ENCODE results near the gene TMSB4X. TPM values are rescaled to one million over a fixed set of nuclear protein-coding genes. Genes with fewer than 3 reads are reported as not detected.

The TMSB4X gene
- total and polyA plus RNA-seq, 2 of the 13 experiments (the other 11 are each of a cell fraction or from before 2014, with no cell fraction given), result 10.5 to 29.6 TPM

GRCh38 chrX:12955882-12956703 is 18.8 kb upstream of the TMSB4X start (continued):
- TF ChIP-seq, protein P1, sequence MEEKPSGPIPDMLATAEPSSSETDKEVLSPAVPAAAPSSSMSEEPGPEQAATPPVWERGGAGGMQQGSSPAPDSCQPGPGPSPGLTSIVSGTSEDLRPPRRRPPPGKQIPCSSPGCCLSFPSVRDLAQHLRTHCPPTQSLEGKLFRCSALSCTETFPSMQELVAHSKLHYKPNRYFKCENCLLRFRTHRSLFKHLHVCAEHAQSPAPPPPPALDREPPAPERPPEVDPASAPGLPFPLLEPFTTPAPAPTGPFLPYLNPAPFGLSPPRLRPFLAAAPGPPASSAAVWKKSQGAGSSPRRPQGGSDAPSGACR (CRISPR knock-in tag; IDR thresholded peaks at IDR 0.05), result 0 out of 2 replicates have a peak, but pooled peaks have one; percentile 31
- TF ChIP-seq NCOA2 (CRISPR knock-in tag; IDR thresholded peaks at IDR 0.05) (0 out of 2 replicates have a peak, but pooled peaks have one; percentile 20), SIN3A (IDR thresholded peaks at IDR 0.05; ENCODE audit: borderline replicate concordance, low read depth, low read length) (no peak), MAX (IDR thresholded peaks at IDR 0.05) (peak; percentile 31; the same call in 1 of the 2 replicates), ATF3 (CRISPR knock-in tag; IDR thresholded peaks at IDR 0.05) (peak; percentile 55), ATF4 (CRISPR knock-in tag; IDR thresholded peaks at IDR 0.05) (peak in 1 of 2 experiments; percentile 97; a peak in 2 of 4 replicates), ZNF781 (CRISPR knock-in tag; IDR thresholded peaks at IDR 0.05; ENCODE audit: borderline replicate concordance, not compliant biosample characterization) (no peak), MYPOP (CRISPR knock-in tag; IDR thresholded peaks at IDR 0.05) (no peak), SP5 (CRISPR knock-in tag; IDR thresholded peaks at IDR 0.05; ENCODE audit: borderline replicate concordance, low read depth) (0 out of 2 replicates have a peak, but pooled peaks have one; percentile 42), CBFB (CRISPR knock-in tag; IDR thresholded peaks at IDR 0.05) (peak; percentile 54; the same call in 1 of the 2 replicates), TCF12 (IDR thresholded peaks at IDR 0.05) (no peak), TCF12 (CRISPR knock-in tag; IDR thresholded peaks at IDR 0.05) (no peak), ZNF724P (CRISPR knock-in tag; IDR thresholded peaks at IDR 0.05; ENCODE audit: borderline replicate concordance) (no peak), CHD2 (IDR thresholded peaks at IDR 0.05; ENCODE audit: low read depth, low read length) (no peak), EP300 (IDR thresholded peaks at IDR 0.05; ENCODE audit: low read depth in 2 of 2, low read length in 2 of 2) (peak in 1 of 2 experiments; percentile 58; a peak in 1 of 4 replicates), EP300 (CRISPR knock-in tag; IDR thresholded peaks at IDR 0.05; ENCODE audit: borderline replicate concordance) (no peak), ZFP36L1 (CRISPR knock-in tag; IDR thresholded peaks at IDR 0.05) (no peak)
